Astrocyte (in vitro differentiated cells and primary cell): Measurements from ENCODE around the gene PARD6A. TPM values are rescaled to one million over a fixed set of nuclear protein-coding genes. Genes with fewer than 3 reads are reported as not detected.

Experiments
- DNase-seq: peaks from one replicate; pipeline ENCODE4 v3.0.0-alpha.2; 2010; ENCODE audit warnings: low read depth
- FAIRE-seq: peaks from 2 replicates; lab custom pipeline; 2011; peaks lifted over from hg19 to GRCh38; lab: Jason Lieb, UNC
- H2AFZ ChIP-seq: 2 replicates; pipeline ENCODE4 v1.6.0; 2012; ENCODE audit warnings: low read depth, low read length, inconsistent platforms
- H3K27ac ChIP-seq: 2 replicates; pipeline ENCODE4 v1.5.1; 2011; ENCODE audit warnings: low read depth, low read length, inconsistent platforms
- H3K27me3 ChIP-seq: 2 replicates; pipeline ENCODE4 v1.6.0; 2011; ENCODE audit warnings: low read length, inconsistent platforms; ENCODE audit not compliant: insufficient read depth
- H3K36me3 ChIP-seq: 2 replicates; pipeline ENCODE4 v1.5.1; 2011; ENCODE audit warnings: low read length, inconsistent platforms; ENCODE audit not compliant: insufficient read depth
- H3K4me1 ChIP-seq: 2 replicates; pipeline ENCODE4 v1.5.1; 2011; ENCODE audit warnings: low read length, inconsistent platforms; ENCODE audit not compliant: insufficient read depth
- H3K4me2 ChIP-seq: 2 replicates; pipeline ENCODE4 v1.6.0; 2012; ENCODE audit warnings: low read length, inconsistent platforms
- H3K4me3 ChIP-seq: 2 replicates; pipeline ENCODE4 v1.5.1; 2011; ENCODE audit warnings: low read depth, mild to moderate bottlenecking, low read length, inconsistent platforms; ENCODE audit not compliant: insufficient read depth
- H3K79me2 ChIP-seq: 2 replicates; pipeline ENCODE4 v1.6.0; 2012; ENCODE audit warnings: mild to moderate bottlenecking, low read length, inconsistent platforms; ENCODE audit not compliant: insufficient read depth
- H3K9ac ChIP-seq: 2 replicates; pipeline ENCODE4 v1.6.0; 2012; ENCODE audit warnings: mild to moderate bottlenecking, low read length, inconsistent platforms
- H3K9me3 ChIP-seq: 2 replicates; pipeline ENCODE4 v1.5.1; 2012; ENCODE audit warnings: low read depth, mild to moderate bottlenecking, low read length, inconsistent platforms; ENCODE audit not compliant: insufficient read depth
- H4K20me1 ChIP-seq: 2 replicates; pipeline ENCODE4 v1.6.0; 2012; ENCODE audit warnings: low read length, inconsistent platforms; ENCODE audit not compliant: insufficient read depth
- H3K27ac Mint-ChIP-seq: one replicate; pipeline ENCODE4 v1.8.0; 2021; ENCODE audit warnings: mild to moderate bottlenecking, mixed read lengths; ENCODE audit not compliant: unreplicated experiment
- H3K27me3 Mint-ChIP-seq: one replicate; pipeline ENCODE4 v1.8.0; 2021; ENCODE audit warnings: low read depth, mixed read lengths; ENCODE audit not compliant: unreplicated experiment
- H3K36me3 Mint-ChIP-seq: one replicate; pipeline ENCODE4 v1.8.0; 2021; ENCODE audit warnings: low read depth, mixed read lengths; ENCODE audit not compliant: unreplicated experiment
- H3K4me1 Mint-ChIP-seq: one replicate; pipeline ENCODE4 v1.8.0; 2021; ENCODE audit warnings: low read depth, mixed read lengths; ENCODE audit not compliant: unreplicated experiment
- H3K4me3 Mint-ChIP-seq: one replicate; pipeline ENCODE4 v1.8.0; 2021; ENCODE audit warnings: mild to moderate bottlenecking, moderate library complexity, mixed read lengths; ENCODE audit not compliant: unreplicated experiment
- H3K9me3 Mint-ChIP-seq: one replicate; pipeline ENCODE4 v1.8.0; 2021; ENCODE audit warnings: mild to moderate bottlenecking, mixed read lengths; ENCODE audit not compliant: unreplicated experiment
- CTCF ChIP-seq: IDR thresholded peaks from 2 replicates; pipeline ENCODE4 v1.5.1; 2011; ENCODE audit warnings: low read depth, mild to moderate bottlenecking, inconsistent platforms, low read length, moderate library complexity; ENCODE audit not compliant: insufficient read depth
- EZH2 ChIP-seq: IDR thresholded peaks from 2 replicates; pipeline ENCODE4 v1.6.1; 2012; ENCODE audit warnings: mild to moderate bottlenecking, low read length, inconsistent platforms; ENCODE audit not compliant: insufficient read depth
- total RNA-seq: library from RNA; stranded (reverse); gene quantifications from 2 replicates; pipeline ENCODE4 v1.2.1, GENCODE V29; 2021

PARD6A gene
- total RNA-seq, 1 donor from 2014 or later, result 1.4 TPM

- H3K27ac Mint-ChIP-seq, result no peak overlapping the region
- TF ChIP-seq EZH2, result no peak
- no peak for TF ChIP-seq CTCF
- peaks cover 31% of the 10 kb centered on the region for H3K79me2 ChIP-seq
These were observed 33.9 kb downstream of the PARD6A start for GRCh38 chr16:67694611-67695010.

GRCh38 chr16:67697422-67698185 lies 36.8 kb downstream of the PARD6A start:
- H3K27ac ChIP-seq, result no peak overlapping the region
- H3K27ac Mint-ChIP-seq, result no peak overlapping the region

More at GRCh38 chr16:67694611-67695010, 33.9 kb downstream of the PARD6A start:
- Histone ChIP-seq H3K9me3 (no peaks in the 10 kb centered on the region), H3K4me2 (no peak overlapping the region), H3K36me3 (no peaks in the 10 kb centered on the region), H3K4me1 (no peaks in the 10 kb centered on the region), H3K4me3 (no peak overlapping the region), H4K20me1 (peaks cover 46% of the 10 kb centered on the region), H3K27me3 (no peaks in the 10 kb centered on the region), H3K9ac (no peak overlapping the region), H3K27ac (no peak overlapping the region), H2AFZ (no peak overlapping the region)
- FAIRE-seq (no peak), DNase-seq (no peak)
- no peak overlapping the region for H3K4me3 Mint-ChIP-seq
- no peaks in the 10 kb centered on the region for H3K27me3 Mint-ChIP-seq
- no peaks in the 10 kb centered on the region for H3K9me3 Mint-ChIP-seq
- H3K4me1 Mint-ChIP-seq, result no peaks in the 10 kb centered on the region
- H3K36me3 Mint-ChIP-seq, result peaks cover 17% of the 10 kb centered on the region

More at GRCh38 chr16:67697422-67698185, 36.8 kb downstream of the PARD6A start:
- H3K4me3 ChIP-seq, result no peak overlapping the region
- no peak overlapping the region for H3K9ac ChIP-seq
- peaks cover 11% of the 10 kb centered on the region for H3K36me3 Mint-ChIP-seq
- H3K4me1 ChIP-seq, result no peaks in the 10 kb centered on the region
- H3K27me3 ChIP-seq, result no peaks in the 10 kb centered on the region
- no peak overlapping the region for H3K4me2 ChIP-seq
- no peaks in the 10 kb centered on the region for H3K4me1 Mint-ChIP-seq
- TF ChIP-seq CTCF, result no peak
- TF ChIP-seq EZH2, result no peak
- DNase-seq (no peak), FAIRE-seq (no peak)
- peaks cover 35% of the 10 kb centered on the region for H3K79me2 ChIP-seq
- no peak overlapping the region for H2AFZ ChIP-seq
- no peaks in the 10 kb centered on the region for H3K9me3 Mint-ChIP-seq
- peaks cover 46% of the 10 kb centered on the region for H4K20me1 ChIP-seq
- H3K4me3 Mint-ChIP-seq, result no peak overlapping the region
- no peaks in the 10 kb centered on the region for H3K9me3 ChIP-seq
- H3K27me3 Mint-ChIP-seq, result no peaks in the 10 kb centered on the region
- H3K36me3 ChIP-seq, result no peaks in the 10 kb centered on the region
